ENCODE measurements around the gene ISM1.

ISM1 gene

GRCh38 chr20:13317439-13317838, 96.4 kb downstream of the ISM1 start:
- no peak overlapping the region for H3K27ac ChIP-seq (ENCODE audit: low read depth, low read length)
- H2AFZ ChIP-seq (ENCODE audit: low read length, unreplicated experiment): no peak overlapping the region
- H3K4me1 ChIP-seq (ENCODE audit: control insufficient read depth, insufficient read depth, low read length, unreplicated experiment): no peaks in the 10 kb centered on the region
- H3K27me3 ChIP-seq (ENCODE audit: insufficient read depth, low read length): peaks cover 22% of the 10 kb centered on the region
- H3K79me2 ChIP-seq (ENCODE audit: control insufficient read depth, insufficient read depth, low read length, unreplicated experiment): no peaks in the 10 kb centered on the region
- H3K4me3 ChIP-seq (ENCODE audit: low read depth, low read length): no peak overlapping the region
- H3K36me3 ChIP-seq (ENCODE audit: insufficient read depth, low read length): no peaks in the 10 kb centered on the region

- no peaks in the 10 kb centered on the region for H3K4me1 ChIP-seq (ENCODE audit: control insufficient read depth, insufficient read depth, low read length, unreplicated experiment)
- no peak overlapping the region for H3K27ac ChIP-seq (ENCODE audit: low read depth, low read length)
- no peaks in the 10 kb centered on the region for H3K36me3 ChIP-seq (ENCODE audit: insufficient read depth, low read length)
- peaks cover 25% of the 10 kb centered on the region for H3K27me3 ChIP-seq (ENCODE audit: insufficient read depth, low read length)
- H2AFZ ChIP-seq (ENCODE audit: low read length, unreplicated experiment): no peak overlapping the region
- H3K4me3 ChIP-seq (ENCODE audit: low read depth, low read length): no peak overlapping the region
- H3K79me2 ChIP-seq (ENCODE audit: control insufficient read depth, insufficient read depth, low read length, unreplicated experiment): no peaks in the 10 kb centered on the region
Measured at GRCh38 chr20:13318871-13319521, 97.9 kb downstream of the ISM1 start.

GRCh38 chr20:13320702-13321101, 99.6 kb downstream of the ISM1 start:
- no peaks in the 10 kb centered on the region for H3K4me1 ChIP-seq (ENCODE audit: control insufficient read depth, insufficient read depth, low read length, unreplicated experiment)
- H3K27me3 ChIP-seq (ENCODE audit: insufficient read depth, low read length): peaks cover 25% of the 10 kb centered on the region
- no peaks in the 10 kb centered on the region for H3K79me2 ChIP-seq (ENCODE audit: control insufficient read depth, insufficient read depth, low read length, unreplicated experiment)
- no peak overlapping the region for H3K27ac ChIP-seq (ENCODE audit: low read depth, low read length)
- H2AFZ ChIP-seq (ENCODE audit: low read length, unreplicated experiment): no peak overlapping the region
- no peaks in the 10 kb centered on the region for H3K36me3 ChIP-seq (ENCODE audit: insufficient read depth, low read length)
- no peak overlapping the region for H3K4me3 ChIP-seq (ENCODE audit: low read depth, low read length)

- Histone ChIP-seq H2AFZ (ENCODE audit: low read length, unreplicated experiment) (no peak overlapping the region), H3K36me3 (ENCODE audit: insufficient read depth, low read length) (no peaks in the 10 kb centered on the region), H3K27ac (ENCODE audit: low read depth, low read length) (no peak overlapping the region), H3K27me3 (ENCODE audit: insufficient read depth, low read length) (peaks cover 23% of the 10 kb centered on the region), H3K4me3 (ENCODE audit: low read depth, low read length) (no peak overlapping the region), H3K4me1 (ENCODE audit: control insufficient read depth, insufficient read depth, low read length, unreplicated experiment) (no peaks in the 10 kb centered on the region), H3K79me2 (ENCODE audit: control insufficient read depth, insufficient read depth, low read length, unreplicated experiment) (no peaks in the 10 kb centered on the region)
Measured at GRCh38 chr20:13321416-13321815, 100.3 kb downstream of the ISM1 start.

GRCh38 chr20:13322198-13322597, 101.1 kb downstream of the ISM1 start:
- Histone ChIP-seq H3K79me2 (ENCODE audit: control insufficient read depth, insufficient read depth, low read length, unreplicated experiment) (no peaks in the 10 kb centered on the region), H3K36me3 (ENCODE audit: insufficient read depth, low read length) (no peaks in the 10 kb centered on the region), H3K27me3 (ENCODE audit: insufficient read depth, low read length) (peaks cover 23% of the 10 kb centered on the region), H2AFZ (ENCODE audit: low read length, unreplicated experiment) (no peak overlapping the region), H3K4me3 (ENCODE audit: low read depth, low read length) (no peak overlapping the region), H3K27ac (ENCODE audit: low read depth, low read length) (no peak overlapping the region), H3K4me1 (ENCODE audit: control insufficient read depth, insufficient read depth, low read length, unreplicated experiment) (no peaks in the 10 kb centered on the region)

- no peaks in the 10 kb centered on the region for H3K4me1 ChIP-seq (ENCODE audit: control insufficient read depth, insufficient read depth, low read length, unreplicated experiment)
- H3K36me3 ChIP-seq (ENCODE audit: insufficient read depth, low read length): no peaks in the 10 kb centered on the region
- no peak overlapping the region for H3K27ac ChIP-seq (ENCODE audit: low read depth, low read length)
- no peaks in the 10 kb centered on the region for H3K79me2 ChIP-seq (ENCODE audit: control insufficient read depth, insufficient read depth, low read length, unreplicated experiment)
- no peak overlapping the region for H2AFZ ChIP-seq (ENCODE audit: low read length, unreplicated experiment)
- H3K27me3 ChIP-seq (ENCODE audit: insufficient read depth, low read length): peaks cover 23% of the 10 kb centered on the region
- H3K4me3 ChIP-seq (ENCODE audit: low read depth, low read length): no peak overlapping the region
Measured at GRCh38 chr20:13322621-13323020, 101.5 kb downstream of the ISM1 start.

GRCh38 chr20:13325033-13325432, 104.0 kb downstream of the ISM1 start:
- Histone ChIP-seq H3K4me1 (ENCODE audit: control insufficient read depth, insufficient read depth, low read length, unreplicated experiment) (no peaks in the 10 kb centered on the region), H3K27me3 (ENCODE audit: insufficient read depth, low read length) (peaks cover 21% of the 10 kb centered on the region), H3K27ac (ENCODE audit: low read depth, low read length) (no peak overlapping the region), H3K79me2 (ENCODE audit: control insufficient read depth, insufficient read depth, low read length, unreplicated experiment) (no peaks in the 10 kb centered on the region), H2AFZ (ENCODE audit: low read length, unreplicated experiment) (no peak overlapping the region), H3K4me3 (ENCODE audit: low read depth, low read length) (no peak overlapping the region), H3K36me3 (ENCODE audit: insufficient read depth, low read length) (no peaks in the 10 kb centered on the region)

GRCh38 chr20:13325796-13326340, 104.8 kb downstream of the ISM1 start:
- Histone ChIP-seq H2AFZ (ENCODE audit: low read length, unreplicated experiment) (no peak overlapping the region), H3K79me2 (ENCODE audit: control insufficient read depth, insufficient read depth, low read length, unreplicated experiment) (no peaks in the 10 kb centered on the region), H3K27ac (ENCODE audit: low read depth, low read length) (no peak overlapping the region), H3K27me3 (ENCODE audit: insufficient read depth, low read length) (peaks cover 18% of the 10 kb centered on the region), H3K36me3 (ENCODE audit: insufficient read depth, low read length) (no peaks in the 10 kb centered on the region), H3K4me1 (ENCODE audit: control insufficient read depth, insufficient read depth, low read length, unreplicated experiment) (peaks cover 2% of the 10 kb centered on the region), H3K4me3 (ENCODE audit: low read depth, low read length) (no peak overlapping the region)

GRCh38 chr20:13331536-13331935, 110.5 kb downstream of the ISM1 start:
- H3K4me1 ChIP-seq (ENCODE audit: control insufficient read depth, insufficient read depth, low read length, unreplicated experiment): peaks cover 13% of the 10 kb centered on the region
- H3K4me3 ChIP-seq (ENCODE audit: low read depth, low read length): peak overlapping the region; percentile 24; the same call in 1 of the 2 replicates
- H3K27me3 ChIP-seq (ENCODE audit: insufficient read depth, low read length): no peaks in the 10 kb centered on the region
- H2AFZ ChIP-seq (ENCODE audit: low read length, unreplicated experiment): no peak overlapping the region
- H3K27ac ChIP-seq (ENCODE audit: low read depth, low read length): no peak overlapping the region
- H3K79me2 ChIP-seq (ENCODE audit: control insufficient read depth, insufficient read depth, low read length, unreplicated experiment): no peaks in the 10 kb centered on the region
- H3K36me3 ChIP-seq (ENCODE audit: insufficient read depth, low read length): no peaks in the 10 kb centered on the region

GRCh38 chr20:13333036-13333435, 112.0 kb downstream of the ISM1 start:
- H3K27me3 ChIP-seq (ENCODE audit: insufficient read depth, low read length): no peaks in the 10 kb centered on the region
- H3K36me3 ChIP-seq (ENCODE audit: insufficient read depth, low read length): no peaks in the 10 kb centered on the region
- H2AFZ ChIP-seq (ENCODE audit: low read length, unreplicated experiment): no peak overlapping the region
- peaks cover 13% of the 10 kb centered on the region for H3K4me1 ChIP-seq (ENCODE audit: control insufficient read depth, insufficient read depth, low read length, unreplicated experiment)
- no peaks in the 10 kb centered on the region for H3K79me2 ChIP-seq (ENCODE audit: control insufficient read depth, insufficient read depth, low read length, unreplicated experiment)
- H3K4me3 ChIP-seq (ENCODE audit: low read depth, low read length): no peak overlapping the region
- H3K27ac ChIP-seq (ENCODE audit: low read depth, low read length): no peak overlapping the region

GRCh38 chr20:13333793-13334192, 112.7 kb downstream of the ISM1 start:
- Histone ChIP-seq H3K4me3 (ENCODE audit: low read depth, low read length) (no peak overlapping the region), H3K36me3 (ENCODE audit: insufficient read depth, low read length) (no peaks in the 10 kb centered on the region), H3K4me1 (ENCODE audit: control insufficient read depth, insufficient read depth, low read length, unreplicated experiment) (peaks cover 13% of the 10 kb centered on the region), H3K27ac (ENCODE audit: low read depth, low read length) (no peak overlapping the region), H2AFZ (ENCODE audit: low read length, unreplicated experiment) (no peak overlapping the region), H3K27me3 (ENCODE audit: insufficient read depth, low read length) (peaks cover under 1% of the 10 kb centered on the region; the same call in 1 of the 2 replicates), H3K79me2 (ENCODE audit: control insufficient read depth, insufficient read depth, low read length, unreplicated experiment) (no peaks in the 10 kb centered on the region)

All from ACC112 (cell line).